Karpas-422 (cell line): ENCODE results near the gene MYH10. TPM values are rescaled to one million over a fixed set of nuclear protein-coding genes. Genes with fewer than 3 reads are reported as not detected.

Experiments
- DNase-seq: peaks from one replicate; pipeline ENCODE4 v3.0.0-alpha.2; 2015
- H2AFZ ChIP-seq: fragments of 200-600 bp; sonication (generic); 2 replicates; pipeline ENCODE4 v1.6.1; 2014; ENCODE audit warnings: antibody characterized with exemption, low read length, mixed read lengths
- H3K27ac ChIP-seq: fragments of 200-600 bp; sonication (generic); 2 replicates; pipeline ENCODE4 v1.5.1; 2014; ENCODE audit warnings: mild to moderate bottlenecking, low read length, moderate library complexity
- H3K27me3 ChIP-seq: fragments of 200-600 bp; sonication (generic); 2 replicates; pipeline ENCODE4 v1.6.1; 2014; ENCODE audit warnings: low read length, mixed read lengths
- H3K36me3 ChIP-seq: fragments of 200-600 bp; sonication (generic); 2 replicates; pipeline ENCODE4 v1.6.1; 2014; ENCODE audit warnings: low read length, mixed read lengths; ENCODE audit not compliant: insufficient read depth
- H3K4me1 ChIP-seq: fragments of 200-600 bp; sonication (generic); 2 replicates; pipeline ENCODE4 v1.6.1; 2014; ENCODE audit warnings: mild to moderate bottlenecking, low read length, mixed read lengths
- H3K4me2 ChIP-seq: fragments of 200-600 bp; sonication (generic); 2 replicates; pipeline ENCODE4 v1.6.1; 2014; ENCODE audit warnings: low read length, low read depth, mild to moderate bottlenecking; ENCODE audit not compliant: poor library complexity, severe bottlenecking
- H3K4me3 ChIP-seq: fragments of 200-600 bp; sonication (generic); 2 replicates; pipeline ENCODE4 v1.5.1; 2014; ENCODE audit warnings: mild to moderate bottlenecking, antibody characterized with exemption, low read length, mixed read lengths
- H3K79me2 ChIP-seq: fragments of 200-600 bp; sonication (generic); 2 replicates; pipeline ENCODE4 v1.6.1; 2014; ENCODE audit warnings: mild to moderate bottlenecking, low read length, mixed read lengths
- H3K9ac ChIP-seq: fragments of 200-600 bp; sonication (generic); 2 replicates; pipeline ENCODE4 v1.6.0; 2014; ENCODE audit warnings: low read length
- H3K9me2 ChIP-seq: fragments of 200-600 bp; sonication (generic), shearing (Covaris generic); replicated peaks from 2 replicates; pipeline ENCODE4 v1.6.0; 2014; ENCODE audit warnings: mild to moderate bottlenecking, low read length, moderate library complexity; ENCODE audit not compliant: insufficient read depth
- H3K9me3 ChIP-seq: fragments of 300-700, 200-600 bp; sonication (generic); 2 replicates; pipeline ENCODE4 v1.6.1; 2014; ENCODE audit warnings: low read length, mixed read lengths
- H4K20me1 ChIP-seq: fragments of 200-600 bp; sonication (generic); 2 replicates; pipeline ENCODE4 v1.6.1; 2014; ENCODE audit warnings: mild to moderate bottlenecking, antibody characterized with exemption, low read length, low read depth; ENCODE audit not compliant: insufficient read depth
- total RNA-seq: library from RNA; depleted of rRNA; stranded (reverse); fragments of >200 nt; shearing (Covaris generic); gene quantifications from 2 replicates; pipeline ENCODE4 v1.2.3, GENCODE V29; 2014; ENCODE audit warnings: low replicate concordance

MYH10 gene
- total RNA-seq, 1 experiment from 2014 or later, result not detected

- no peak overlapping the region for H3K4me3 ChIP-seq
- H3K4me1 ChIP-seq, result no peaks in the 10 kb centered on the region
- no peaks in the 10 kb centered on the region for H3K9me2 ChIP-seq
- no peaks in the 10 kb centered on the region for H4K20me1 ChIP-seq
- no peak for DNase-seq
- no peaks in the 10 kb centered on the region for H3K36me3 ChIP-seq
- no peak overlapping the region for H3K4me2 ChIP-seq
- no peaks in the 10 kb centered on the region for H3K27me3 ChIP-seq
- no peak overlapping the region for H2AFZ ChIP-seq
- no peak overlapping the region for H3K9ac ChIP-seq
- H3K27ac ChIP-seq, result no peak overlapping the region
- H3K79me2 ChIP-seq, result no peaks in the 10 kb centered on the region
- H3K9me3 ChIP-seq, result no peaks in the 10 kb centered on the region
Observed at GRCh38 chr17:8643855-8644506, 13.5 kb upstream of the MYH10 start.

GRCh38 chr17:8639709-8640108 lies 9.2 kb upstream of the MYH10 start:
- Histone ChIP-seq H4K20me1 (no peaks in the 10 kb centered on the region), H3K27ac (no peak overlapping the region), H3K9me2 (no peaks in the 10 kb centered on the region), H3K79me2 (no peaks in the 10 kb centered on the region), H3K9me3 (no peaks in the 10 kb centered on the region), H2AFZ (no peak overlapping the region), H3K9ac (no peak overlapping the region), H3K36me3 (no peaks in the 10 kb centered on the region), H3K27me3 (no peaks in the 10 kb centered on the region), H3K4me1 (no peaks in the 10 kb centered on the region), H3K4me3 (no peak overlapping the region), H3K4me2 (no peak overlapping the region)
- DNase-seq, result no peak

- Histone ChIP-seq H3K4me3 (no peak overlapping the region), H3K27me3 (no peaks in the 10 kb centered on the region), H3K79me2 (no peaks in the 10 kb centered on the region), H4K20me1 (no peaks in the 10 kb centered on the region), H3K27ac (no peak overlapping the region), H3K9me2 (no peaks in the 10 kb centered on the region), H3K9me3 (no peaks in the 10 kb centered on the region), H3K9ac (no peak overlapping the region), H3K4me2 (no peak overlapping the region), H3K36me3 (no peaks in the 10 kb centered on the region), H3K4me1 (no peaks in the 10 kb centered on the region), H2AFZ (no peak overlapping the region)
- no peak for DNase-seq
Observed at GRCh38 chr17:8632061-8632460, 1.5 kb upstream of the MYH10 start.

GRCh38 chr17:8631554-8631877 lies 991 bp upstream of the MYH10 start:
- Histone ChIP-seq H3K4me1 (no peaks in the 10 kb centered on the region), H3K27me3 (no peaks in the 10 kb centered on the region), H3K4me2 (no peak overlapping the region), H2AFZ (no peak overlapping the region), H3K79me2 (no peaks in the 10 kb centered on the region), H4K20me1 (no peaks in the 10 kb centered on the region), H3K9ac (no peak overlapping the region), H3K4me3 (no peak overlapping the region), H3K27ac (no peak overlapping the region), H3K36me3 (no peaks in the 10 kb centered on the region), H3K9me3 (no peaks in the 10 kb centered on the region), H3K9me2 (no peaks in the 10 kb centered on the region)
- no peak for DNase-seq

- no peak overlapping the region for H3K4me3 ChIP-seq
- H3K27ac ChIP-seq, result no peak overlapping the region
- H3K27me3 ChIP-seq, result no peaks in the 10 kb centered on the region
- H3K9me2 ChIP-seq, result no peaks in the 10 kb centered on the region
- no peak overlapping the region for H3K9ac ChIP-seq
- H3K9me3 ChIP-seq, result no peaks in the 10 kb centered on the region
- H3K79me2 ChIP-seq, result no peaks in the 10 kb centered on the region
- no peak overlapping the region for H3K4me2 ChIP-seq
- no peak overlapping the region for H2AFZ ChIP-seq
- no peak for DNase-seq
- no peaks in the 10 kb centered on the region for H4K20me1 ChIP-seq
- H3K4me1 ChIP-seq, result no peaks in the 10 kb centered on the region
- no peaks in the 10 kb centered on the region for H3K36me3 ChIP-seq
Observed at GRCh38 chr17:8630802-8631553, 453 bp upstream of the MYH10 start.

GRCh38 chr17:8629371-8630226 lies 926 bp downstream of the MYH10 start:
- Histone ChIP-seq H3K4me1 (no peaks in the 10 kb centered on the region), H3K4me2 (no peak overlapping the region), H2AFZ (no peak overlapping the region), H3K79me2 (no peaks in the 10 kb centered on the region), H3K27ac (no peak overlapping the region), H3K9ac (no peak overlapping the region), H3K9me3 (no peaks in the 10 kb centered on the region), H4K20me1 (no peaks in the 10 kb centered on the region), H3K4me3 (no peak overlapping the region), H3K36me3 (no peaks in the 10 kb centered on the region), H3K9me2 (no peaks in the 10 kb centered on the region), H3K27me3 (no peaks in the 10 kb centered on the region)
- no peak for DNase-seq

- Histone ChIP-seq H3K4me3 (no peak overlapping the region), H3K4me2 (no peak overlapping the region), H3K9ac (no peak overlapping the region), H2AFZ (no peak overlapping the region), H3K9me3 (no peaks in the 10 kb centered on the region), H3K79me2 (no peaks in the 10 kb centered on the region), H3K36me3 (no peaks in the 10 kb centered on the region), H3K9me2 (no peaks in the 10 kb centered on the region), H4K20me1 (no peaks in the 10 kb centered on the region), H3K27me3 (no peaks in the 10 kb centered on the region), H3K27ac (no peak overlapping the region), H3K4me1 (no peaks in the 10 kb centered on the region)
- no peak for DNase-seq
Observed at GRCh38 chr17:8628609-8629169, 1.8 kb downstream of the MYH10 start.

GRCh38 chr17:8628172-8628571 lies 2.4 kb downstream of the MYH10 start:
- Histone ChIP-seq H2AFZ (no peak overlapping the region), H3K27ac (no peak overlapping the region), H3K9ac (no peak overlapping the region), H3K4me3 (no peak overlapping the region), H3K4me1 (no peaks in the 10 kb centered on the region), H4K20me1 (no peaks in the 10 kb centered on the region), H3K36me3 (no peaks in the 10 kb centered on the region), H3K9me3 (no peaks in the 10 kb centered on the region), H3K79me2 (no peaks in the 10 kb centered on the region), H3K4me2 (no peak overlapping the region), H3K9me2 (no peaks in the 10 kb centered on the region), H3K27me3 (no peaks in the 10 kb centered on the region)
- DNase-seq, result no peak
